D721Med (cell line): Measurements from ENCODE around the gene GKN2.

Source experiments
- DNase-seq: peaks from one replicate; pipeline ENCODE4 v3.0.0; 2011; ENCODE audit warnings: low spot score; ENCODE audit not compliant: insufficient read length
- FAIRE-seq: peaks from 2 replicates; lab custom pipeline; 2011; peaks lifted over from hg19 to GRCh38; lab: Jason Lieb, UNC
- CTCF ChIP-seq: IDR thresholded peaks from 2 replicates; pipeline ENCODE4 v1.5.1; 2012; ENCODE audit warnings: mild to moderate bottlenecking, control low read depth; ENCODE audit not compliant: insufficient read depth; ENCODE audit errors: missing control alignments

The GKN2 gene

GRCh38 chr2:68909793-68910674 lies 42.7 kb downstream of the GKN2 start:
- DNase-seq, result no peak
- TF ChIP-seq CTCF, result peak; percentile 80
- FAIRE-seq, result no peak

GRCh38 chr2:68908392-68908970 lies 44.2 kb downstream of the GKN2 start:
- no peak for FAIRE-seq
- no peak for TF ChIP-seq CTCF
- DNase-seq, result no peak

- DNase-seq (no peak), FAIRE-seq (no peak)
- no peak for TF ChIP-seq CTCF
These were observed 44.8 kb downstream of the GKN2 start for GRCh38 chr2:68907920-68908253.

GRCh38 chr2:68907232-68907919 lies 45.3 kb downstream of the GKN2 start:
- FAIRE-seq (no peak), DNase-seq (no peak)

GRCh38 chr2:68906716-68907115 lies 46.0 kb downstream of the GKN2 start:
- no peak for TF ChIP-seq CTCF
- DNase-seq, result no peak
- FAIRE-seq, result no peak

More at GRCh38 chr2:68907232-68907919, 45.3 kb downstream of the GKN2 start:
- no peak for TF ChIP-seq CTCF

- FAIRE-seq (no peak), DNase-seq (no peak)
- no peak for TF ChIP-seq CTCF
These were observed 47.6 kb downstream of the GKN2 start for GRCh38 chr2:68905116-68905515.
